GM21717 (cell line): ENCODE measurements around the gene A2ML1.
"Not testable (repeated sequence)": the region's sequence is repeated elsewhere in the genome, so short reads cannot be mapped to it uniquely, and the experiment has no call there.

Experiments used
- ATAC-seq: cut with Tn5 transposase; IDR thresholded peaks from one replicate; pipeline ENCODE4 v1.9.1; 2021; ENCODE audit warnings: mild to moderate bottlenecking, moderate library complexity; ENCODE audit not compliant: unreplicated experiment

The A2ML1 gene

GRCh38 chr12:8903646-8904045 lies 81.2 kb downstream of the A2ML1 start:
- no peak for ATAC-seq

- ATAC-seq, result no peak
Measured at GRCh38 chr12:8904665-8905064, 82.2 kb downstream of the A2ML1 start.

- no peak for ATAC-seq
Measured at GRCh38 chr12:8905546-8905945, 83.1 kb downstream of the A2ML1 start.

GRCh38 chr12:8906266-8907180 lies 84.1 kb downstream of the A2ML1 start:
- ATAC-seq, result no peak

GRCh38 chr12:8907513-8907912 lies 85.1 kb downstream of the A2ML1 start:
- no peak for ATAC-seq

- ATAC-seq, result no peak
Measured at GRCh38 chr12:8909752-8910151, 87.3 kb downstream of the A2ML1 start.

- no peak for ATAC-seq
Measured at GRCh38 chr12:8911606-8912268, 89.3 kb downstream of the A2ML1 start.

GRCh38 chr12:8912914-8913313 lies 90.5 kb downstream of the A2ML1 start:
- no peak for ATAC-seq

- ATAC-seq, result no peak
Measured at GRCh38 chr12:8913702-8914032, 91.2 kb downstream of the A2ML1 start.

- ATAC-seq, result peak; percentile 60
Measured at GRCh38 chr12:8914033-8914715, 91.8 kb downstream of the A2ML1 start, which contains the start of gene PHC1. PHC1 (plus strand) TSS chr12:8914509; CDS start chr12:8917678, 3,169 bp downstream.

- ATAC-seq, result peak; percentile 79
Measured at GRCh38 chr12:8914716-8915526, 92.5 kb downstream of the A2ML1 start.

GRCh38 chr12:8916154-8916553 lies 93.7 kb downstream of the A2ML1 start:
- ATAC-seq, result no peak

GRCh38 chr12:8917031-8917430 lies 94.6 kb downstream of the A2ML1 start:
- no peak for ATAC-seq

GRCh38 chr12:8917751-8918150 lies 95.3 kb downstream of the A2ML1 start:
- ATAC-seq, result no peak

GRCh38 chr12:8919643-8920042 lies 97.2 kb downstream of the A2ML1 start:
- not testable (repeated sequence) for ATAC-seq

GRCh38 chr12:8922544-8922943 lies 100.1 kb downstream of the A2ML1 start:
- no peak for ATAC-seq
